Left ventricle myocardium superior (tissue), 1 donor: Measurements from ENCODE around the gene CNOT6L. TPM values are rescaled to one million over a fixed set of nuclear protein-coding genes. Genes with fewer than 3 reads are reported as not detected.

Source experiments
- ATAC-seq: fragments of 200-7000 bp; cut with Tn5 transposase; one replicate; pipeline ENCODE4 v1.9.1; 2020; ENCODE audit warnings: mild to moderate bottlenecking, moderate library complexity
- DNase-seq: peaks from one replicate; pipeline ENCODE4 v3.0.0-alpha.2; 2020
- intact Hi-C: fragments of 100-400 bp; cut with micrococcal nuclease; formaldehyde crosslinking; loops from one replicate; pipeline ENCODE4 v1.11.0; 2022
- total RNA-seq: library from RNA; stranded (reverse); fragmentation: NEBNext Ultra II Directional; extraction: Animal tissue kit (Norgen Biotek cat#: 25700); gene quantifications from one replicate; pipeline ENCODE4 v1.2.1, GENCODE V29; 2021
- donor health status: DM: no; HTN: yes; CAD: no; lungs with severe emphysema.

Gene CNOT6L
- total RNA-seq, 1 donor from 2014 or later, result 24.0 TPM

DNA sequence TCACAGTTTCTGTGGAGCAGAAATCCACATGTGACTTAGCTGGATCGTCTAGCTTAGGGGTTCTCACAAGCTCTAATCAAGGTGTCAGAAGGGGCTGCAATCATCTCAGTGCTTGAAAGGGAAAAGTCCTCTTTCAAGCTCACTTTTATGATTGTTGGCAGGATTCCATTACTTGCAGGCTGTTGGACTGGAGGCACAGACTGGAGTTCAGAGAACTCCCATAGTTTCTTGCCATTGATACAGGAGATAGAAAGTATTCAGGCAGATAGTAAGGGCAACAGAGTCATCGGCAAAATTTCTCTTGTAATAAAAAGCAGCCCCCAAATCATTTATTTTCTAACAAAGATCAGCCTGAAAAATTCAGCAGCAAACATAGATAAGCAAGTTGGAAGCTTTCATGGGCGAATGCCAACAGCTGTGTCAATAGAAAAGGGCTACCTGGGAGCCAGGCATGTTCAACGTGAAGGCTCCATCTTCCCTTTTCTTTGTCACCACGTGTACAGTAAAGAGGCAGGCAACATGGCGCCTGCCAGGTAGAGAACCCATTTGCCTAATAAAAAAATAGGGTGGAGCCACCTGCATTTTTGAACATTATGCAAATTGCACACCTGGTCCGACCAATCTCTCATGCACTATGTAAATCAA lies 149.1 kb downstream of the CNOT6L start:
- ATAC-seq (no peak), DNase-seq (no peak)
- intact Hi-C loops, result no loop called here

DNA sequence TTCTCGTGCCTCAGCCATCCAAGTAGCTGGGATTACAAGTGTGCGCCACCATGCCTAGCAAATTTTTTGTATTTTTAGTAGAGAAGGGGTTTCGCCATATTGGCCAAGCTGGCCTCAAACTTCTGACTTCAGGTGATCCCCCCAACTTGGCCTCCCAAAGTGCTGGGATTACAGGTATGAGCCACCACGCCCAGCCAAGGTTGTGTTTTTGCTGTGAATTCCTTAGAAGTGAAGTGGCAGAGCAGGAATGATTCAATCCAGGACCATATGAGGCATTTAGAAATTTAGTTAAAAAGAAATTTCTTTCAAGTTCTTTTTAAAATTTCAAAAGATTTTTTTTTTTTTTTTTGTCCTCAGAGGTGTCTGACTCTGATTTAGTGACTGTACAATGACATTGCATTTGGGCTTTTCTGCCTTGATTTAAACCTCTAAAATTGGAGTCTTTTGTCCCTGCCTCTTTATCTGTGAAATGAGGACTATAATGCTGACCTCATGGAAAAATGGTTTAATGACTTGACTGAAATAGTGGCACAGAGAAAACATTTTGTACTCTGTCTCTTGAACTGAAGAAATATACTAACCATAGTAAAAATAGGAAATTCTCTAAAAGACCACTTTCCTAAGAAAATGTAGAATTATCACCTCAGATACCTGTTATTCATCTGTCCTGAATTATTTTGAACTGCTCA lies 153.6 kb downstream of the CNOT6L start:
- intact Hi-C loops, result no loop called here
- no peak for ATAC-seq
- no peak for DNase-seq

Other genes with a start within 250 kb of the CNOT6L start
- gene CXCL13, start 213.5 kb downstream of the CNOT6L start, total RNA-seq, result not detected
- gene MRPL1, start 43.5 kb upstream of the CNOT6L start, total RNA-seq, result 52.3 TPM
- gene FRAS1, start 238.0 kb upstream of the CNOT6L start, total RNA-seq, result 3.7 TPM